ENCODE measurements around the gene KRTAP22-2. TPM values are rescaled to one million over a fixed set of nuclear protein-coding genes. Genes with fewer than 3 reads are reported as not detected.

KRTAP22-2 gene
- total and polyA plus RNA-seq, 9 donors: not detected

GRCh38 chr21:30567617-30568016 is 22.6 kb downstream of the KRTAP22-2 start:
- no peak overlapping the region for H3K4me3 ChIP-seq (ENCODE audit: low read length)
- no peak for DNase-seq
- no peaks in the 10 kb centered on the region for H3K4me1 ChIP-seq (ENCODE audit: control insufficient read depth, insufficient read depth, low read length)
- H3K36me3 ChIP-seq (ENCODE audit: control insufficient read depth, insufficient read depth, low read length): no peaks in the 10 kb centered on the region
- no peak overlapping the region for H3K27ac ChIP-seq (ENCODE audit: low read length)
- H3K27me3 ChIP-seq (ENCODE audit: control insufficient read depth, insufficient read depth, low read length): no peaks in the 10 kb centered on the region
- H3K9me3 ChIP-seq (replicated peaks; ENCODE audit: control insufficient read depth, low read depth, low read length): no peaks in the 10 kb centered on the region

- no peaks in the 10 kb centered on the region for H3K4me1 ChIP-seq (ENCODE audit: control insufficient read depth, insufficient read depth, low read length)
- WGBS (ENCODE audit: insufficient coverage): no CpG with 5 or more reads among the region's 2 CpGs
- H3K9me3 ChIP-seq (replicated peaks; ENCODE audit: control insufficient read depth, low read depth, low read length): no peaks in the 10 kb centered on the region
- no peaks in the 10 kb centered on the region for H3K27me3 ChIP-seq (ENCODE audit: control insufficient read depth, insufficient read depth, low read length)
- H3K36me3 ChIP-seq (ENCODE audit: control insufficient read depth, insufficient read depth, low read length): no peaks in the 10 kb centered on the region
- H3K4me3 ChIP-seq (ENCODE audit: low read length): no peak overlapping the region
- DNase-seq: no peak
- no peak overlapping the region for H3K27ac ChIP-seq (ENCODE audit: low read length)
Observed at GRCh38 chr21:30563630-30564029, 26.6 kb downstream of the KRTAP22-2 start.

- Histone ChIP-seq H3K36me3 (ENCODE audit: control insufficient read depth, insufficient read depth, low read length) (no peaks in the 10 kb centered on the region), H3K9me3 (replicated peaks; ENCODE audit: control insufficient read depth, low read depth, low read length) (no peaks in the 10 kb centered on the region), H3K4me3 (ENCODE audit: low read length) (no peak overlapping the region), H3K4me1 (ENCODE audit: control insufficient read depth, insufficient read depth, low read length) (no peaks in the 10 kb centered on the region), H3K27me3 (ENCODE audit: control insufficient read depth, insufficient read depth, low read length) (no peaks in the 10 kb centered on the region), H3K27ac (ENCODE audit: low read length) (no peak overlapping the region)
- no peak for DNase-seq
- WGBS (ENCODE audit: insufficient coverage): 75% methylated on average over 3 of the region's 6 CpGs
Observed at GRCh38 chr21:30563072-30563471, 27.1 kb downstream of the KRTAP22-2 start.

- Histone ChIP-seq H3K27me3 (ENCODE audit: control insufficient read depth, insufficient read depth, low read length) (no peaks in the 10 kb centered on the region), H3K27ac (ENCODE audit: low read length) (no peak overlapping the region), H3K4me1 (ENCODE audit: control insufficient read depth, insufficient read depth, low read length) (no peaks in the 10 kb centered on the region), H3K9me3 (replicated peaks; ENCODE audit: control insufficient read depth, low read depth, low read length) (no peaks in the 10 kb centered on the region), H3K36me3 (ENCODE audit: control insufficient read depth, insufficient read depth, low read length) (no peaks in the 10 kb centered on the region), H3K4me3 (ENCODE audit: low read length) (no peak overlapping the region)
- no peak for DNase-seq
- no CpG with 5 or more reads among the region's 2 CpGs for WGBS (ENCODE audit: insufficient coverage)
Observed at GRCh38 chr21:30561957-30562356, 28.2 kb downstream of the KRTAP22-2 start.

GRCh38 chr21:30561264-30561895 is 28.8 kb downstream of the KRTAP22-2 start, which contains the start of gene KRTAP19-7:
KRTAP19-7 (minus strand) TSS chr21:30561314; CDS start chr21:30561289, 25 bp downstream.
- H3K4me1 ChIP-seq (ENCODE audit: control insufficient read depth, insufficient read depth, low read length): no peaks in the 10 kb centered on the region
- DNase-seq: no peak
- no peaks in the 10 kb centered on the region for H3K36me3 ChIP-seq (ENCODE audit: control insufficient read depth, insufficient read depth, low read length)
- no CpG with 5 or more reads among the region's 2 CpGs for WGBS (ENCODE audit: insufficient coverage)
- no peaks in the 10 kb centered on the region for H3K9me3 ChIP-seq (replicated peaks; ENCODE audit: control insufficient read depth, low read depth, low read length)
- no peaks in the 10 kb centered on the region for H3K27me3 ChIP-seq (ENCODE audit: control insufficient read depth, insufficient read depth, low read length)
- no peak within 1 kb of the TSS for H3K27ac ChIP-seq (ENCODE audit: low read length)
- no peak within 1 kb of the TSS for H3K4me3 ChIP-seq (ENCODE audit: low read length)

- H3K27me3 ChIP-seq (ENCODE audit: control insufficient read depth, insufficient read depth, low read length): no peaks in the 10 kb centered on the region
- H3K27ac ChIP-seq (ENCODE audit: low read length): no peak overlapping the region
- H3K4me1 ChIP-seq (ENCODE audit: control insufficient read depth, insufficient read depth, low read length): no peaks in the 10 kb centered on the region
- H3K36me3 ChIP-seq (ENCODE audit: control insufficient read depth, insufficient read depth, low read length): no peaks in the 10 kb centered on the region
- no CpG with 5 or more reads among the region's 2 CpGs for WGBS (ENCODE audit: insufficient coverage)
- H3K4me3 ChIP-seq (ENCODE audit: low read length): no peak overlapping the region
- no peak for DNase-seq
- H3K9me3 ChIP-seq (replicated peaks; ENCODE audit: control insufficient read depth, low read depth, low read length): no peaks in the 10 kb centered on the region
Observed at GRCh38 chr21:30555095-30555494, 35.1 kb downstream of the KRTAP22-2 start.

GRCh38 chr21:30552782-30553181 is 37.4 kb downstream of the KRTAP22-2 start:
- WGBS (ENCODE audit: insufficient coverage): 70% methylated on average over 1 of the region's 1 CpG
- no peak for DNase-seq
- H3K4me1 ChIP-seq (ENCODE audit: control insufficient read depth, insufficient read depth, low read length): no peaks in the 10 kb centered on the region
- no peaks in the 10 kb centered on the region for H3K36me3 ChIP-seq (ENCODE audit: control insufficient read depth, insufficient read depth, low read length)
- H3K27ac ChIP-seq (ENCODE audit: low read length): no peak overlapping the region
- no peaks in the 10 kb centered on the region for H3K9me3 ChIP-seq (replicated peaks; ENCODE audit: control insufficient read depth, low read depth, low read length)
- no peak overlapping the region for H3K4me3 ChIP-seq (ENCODE audit: low read length)
- no peaks in the 10 kb centered on the region for H3K27me3 ChIP-seq (ENCODE audit: control insufficient read depth, insufficient read depth, low read length)

- H3K27ac ChIP-seq (ENCODE audit: low read length): no peak within 1 kb of the TSS
- no peaks in the 10 kb centered on the region for H3K36me3 ChIP-seq (ENCODE audit: control insufficient read depth, insufficient read depth, low read length)
- H3K9me3 ChIP-seq (replicated peaks; ENCODE audit: control insufficient read depth, low read depth, low read length): no peaks in the 10 kb centered on the region
- no peak within 1 kb of the TSS for H3K4me3 ChIP-seq (ENCODE audit: low read length)
- no CpG with 5 or more reads among the region's 1 CpG for WGBS (ENCODE audit: insufficient coverage)
- DNase-seq: no peak
- no peaks in the 10 kb centered on the region for H3K27me3 ChIP-seq (ENCODE audit: control insufficient read depth, insufficient read depth, low read length)
- H3K4me1 ChIP-seq (ENCODE audit: control insufficient read depth, insufficient read depth, low read length): no peaks in the 10 kb centered on the region
Observed at GRCh38 chr21:30541764-30542163, 48.4 kb downstream of the KRTAP22-2 start, which contains the start of gene KRTAP19-6. KRTAP19-6 (minus strand) TSS chr21:30541864; CDS start chr21:30541833, 31 bp downstream.

Other genes with a start within 250 kb of the KRTAP22-2 start
- not detected for gene KRTAP23-1, start 241.8 kb downstream of the KRTAP22-2 start, total RNA-seq
- under 1 TPM in 1 of 8 donors, not detected in 7; 0.69 TPM for gene KRTAP23-1, start 241.8 kb downstream of the KRTAP22-2 start, polyA plus RNA-seq (ENCODE audit: insufficient read depth in 1 of 8, insufficient read length in 8 of 8, low replicate concordance in 1 of 8)
- not detected for gene KRTAP13-2, start 218.1 kb downstream of the KRTAP22-2 start, total RNA-seq
- gene KRTAP13-2, start 218.1 kb downstream of the KRTAP22-2 start, polyA plus RNA-seq (ENCODE audit: insufficient read depth in 1 of 8, insufficient read length in 8 of 8, low replicate concordance in 1 of 8): not detected
- not detected for gene KRTAP13-1, start 194.4 kb downstream of the KRTAP22-2 start, total RNA-seq
- not detected for gene KRTAP13-1, start 194.4 kb downstream of the KRTAP22-2 start, polyA plus RNA-seq (ENCODE audit: insufficient read depth in 1 of 8, insufficient read length in 8 of 8, low replicate concordance in 1 of 8)
- not detected for gene KRTAP13-3, start 164.5 kb downstream of the KRTAP22-2 start, total RNA-seq
- not detected for gene KRTAP13-3, start 164.5 kb downstream of the KRTAP22-2 start, polyA plus RNA-seq (ENCODE audit: insufficient read depth in 1 of 8, insufficient read length in 8 of 8, low replicate concordance in 1 of 8)
- gene KRTAP13-4, start 160.2 kb downstream of the KRTAP22-2 start, total RNA-seq: not detected
- not detected for gene KRTAP13-4, start 160.2 kb downstream of the KRTAP22-2 start, polyA plus RNA-seq (ENCODE audit: insufficient read depth in 1 of 8, insufficient read length in 8 of 8, low replicate concordance in 1 of 8)
- not detected for gene KRTAP15-1, start 150.1 kb downstream of the KRTAP22-2 start, total RNA-seq
- gene KRTAP15-1, start 150.1 kb downstream of the KRTAP22-2 start, polyA plus RNA-seq (ENCODE audit: insufficient read depth in 1 of 8, insufficient read length in 8 of 8, low replicate concordance in 1 of 8): not detected
- not detected for gene KRTAP19-1, start 110.0 kb downstream of the KRTAP22-2 start, total RNA-seq
- not detected for gene KRTAP19-1, start 110.0 kb downstream of the KRTAP22-2 start, polyA plus RNA-seq (ENCODE audit: insufficient read depth in 1 of 8, insufficient read length in 8 of 8, low replicate concordance in 1 of 8)
- not detected for gene KRTAP19-2, start 103.0 kb downstream of the KRTAP22-2 start, total RNA-seq
- gene KRTAP19-2, start 103.0 kb downstream of the KRTAP22-2 start, polyA plus RNA-seq (ENCODE audit: insufficient read depth in 1 of 8, insufficient read length in 8 of 8, low replicate concordance in 1 of 8): not detected
- gene KRTAP19-3, start 98.4 kb downstream of the KRTAP22-2 start, total RNA-seq: not detected
- not detected for gene KRTAP19-3, start 98.4 kb downstream of the KRTAP22-2 start, polyA plus RNA-seq (ENCODE audit: insufficient read depth in 1 of 8, insufficient read length in 8 of 8, low replicate concordance in 1 of 8)
- not detected for gene KRTAP19-4, start 93.2 kb downstream of the KRTAP22-2 start, total RNA-seq
- not detected for gene KRTAP19-4, start 93.2 kb downstream of the KRTAP22-2 start, polyA plus RNA-seq (ENCODE audit: insufficient read depth in 1 of 8, insufficient read length in 8 of 8, low replicate concordance in 1 of 8)
- gene KRTAP19-5, start 88.3 kb downstream of the KRTAP22-2 start, total RNA-seq: not detected
- not detected for gene KRTAP19-5, start 88.3 kb downstream of the KRTAP22-2 start, polyA plus RNA-seq (ENCODE audit: insufficient read depth in 1 of 8, insufficient read length in 8 of 8, low replicate concordance in 1 of 8)
- not detected for gene KRTAP19-6, start 48.5 kb downstream of the KRTAP22-2 start, total RNA-seq
- not detected for gene KRTAP19-6, start 48.5 kb downstream of the KRTAP22-2 start, polyA plus RNA-seq (ENCODE audit: insufficient read depth in 1 of 8, insufficient read length in 8 of 8, low replicate concordance in 1 of 8)
- not detected for gene KRTAP19-7, start 29.1 kb downstream of the KRTAP22-2 start, total RNA-seq
- gene KRTAP19-7, start 29.1 kb downstream of the KRTAP22-2 start, polyA plus RNA-seq (ENCODE audit: insufficient read depth in 1 of 8, insufficient read length in 8 of 8, low replicate concordance in 1 of 8): not detected
- not detected for gene KRTAP6-3, start 2.0 kb upstream of the KRTAP22-2 start, total RNA-seq
- gene KRTAP6-3, start 2.0 kb upstream of the KRTAP22-2 start, polyA plus RNA-seq (ENCODE audit: insufficient read depth in 1 of 8, insufficient read length in 8 of 8, low replicate concordance in 1 of 8): not detected
- not detected for gene KRTAP6-2, start 8.5 kb upstream of the KRTAP22-2 start, total RNA-seq
- gene KRTAP6-2, start 8.5 kb upstream of the KRTAP22-2 start, polyA plus RNA-seq (ENCODE audit: insufficient read depth in 1 of 8, insufficient read length in 8 of 8, low replicate concordance in 1 of 8): not detected
- not detected for gene KRTAP22-1, start 10.7 kb upstream of the KRTAP22-2 start, total RNA-seq
- not detected for gene KRTAP22-1, start 10.7 kb upstream of the KRTAP22-2 start, polyA plus RNA-seq (ENCODE audit: insufficient read depth in 1 of 8, insufficient read length in 8 of 8, low replicate concordance in 1 of 8)
- gene KRTAP6-1, start 23.5 kb upstream of the KRTAP22-2 start, total RNA-seq: not detected
- not detected for gene KRTAP6-1, start 23.5 kb upstream of the KRTAP22-2 start, polyA plus RNA-seq (ENCODE audit: insufficient read depth in 1 of 8, insufficient read length in 8 of 8, low replicate concordance in 1 of 8)
- not detected for gene KRTAP20-1, start 26.0 kb upstream of the KRTAP22-2 start, total RNA-seq
- not detected for gene KRTAP20-1, start 26.0 kb upstream of the KRTAP22-2 start, polyA plus RNA-seq (ENCODE audit: insufficient read depth in 1 of 8, insufficient read length in 8 of 8, low replicate concordance in 1 of 8)
- gene KRTAP20-4, start 30.2 kb upstream of the KRTAP22-2 start, total RNA-seq: not detected
- gene KRTAP20-4, start 30.2 kb upstream of the KRTAP22-2 start, polyA plus RNA-seq (ENCODE audit: insufficient read depth in 1 of 8, insufficient read length in 8 of 8, low replicate concordance in 1 of 8): not detected
- not detected for gene KRTAP20-2, start 44.8 kb upstream of the KRTAP22-2 start, total RNA-seq
- not detected for gene KRTAP20-2, start 44.8 kb upstream of the KRTAP22-2 start, polyA plus RNA-seq (ENCODE audit: insufficient read depth in 1 of 8, insufficient read length in 8 of 8, low replicate concordance in 1 of 8)
- gene KRTAP20-3, start 52.5 kb upstream of the KRTAP22-2 start, total RNA-seq: not detected
- not detected for gene KRTAP20-3, start 52.5 kb upstream of the KRTAP22-2 start, polyA plus RNA-seq (ENCODE audit: insufficient read depth in 1 of 8, insufficient read length in 8 of 8, low replicate concordance in 1 of 8)
- not detected for gene KRTAP21-3, start 128.4 kb upstream of the KRTAP22-2 start, total RNA-seq
- gene KRTAP21-3, start 128.4 kb upstream of the KRTAP22-2 start, polyA plus RNA-seq (ENCODE audit: insufficient read depth in 1 of 8, insufficient read length in 8 of 8, low replicate concordance in 1 of 8): not detected
- gene KRTAP21-2, start 156.9 kb upstream of the KRTAP22-2 start, total RNA-seq: not detected
- not detected for gene KRTAP21-2, start 156.9 kb upstream of the KRTAP22-2 start, polyA plus RNA-seq (ENCODE audit: insufficient read depth in 1 of 8, insufficient read length in 8 of 8, low replicate concordance in 1 of 8)
- gene KRTAP21-1, start 165.0 kb upstream of the KRTAP22-2 start, total RNA-seq: not detected
- gene KRTAP21-1, start 165.0 kb upstream of the KRTAP22-2 start, polyA plus RNA-seq (ENCODE audit: insufficient read depth in 1 of 8, insufficient read length in 8 of 8, low replicate concordance in 1 of 8): not detected
- gene KRTAP8-1, start 222.9 kb upstream of the KRTAP22-2 start, total RNA-seq: not detected
- gene KRTAP8-1, start 222.9 kb upstream of the KRTAP22-2 start, polyA plus RNA-seq (ENCODE audit: insufficient read depth in 1 of 8, insufficient read length in 8 of 8, low replicate concordance in 1 of 8): not detected
- gene KRTAP7-1, start 239.4 kb upstream of the KRTAP22-2 start, total RNA-seq: not detected
- gene KRTAP7-1, start 239.4 kb upstream of the KRTAP22-2 start, polyA plus RNA-seq (ENCODE audit: insufficient read depth in 1 of 8, insufficient read length in 8 of 8, low replicate concordance in 1 of 8): not detected